Cardiac fibroblast (primary cell): ENCODE data around the gene LSM14B.

Experiments used
- DNase-seq, 2 donors: peaks; one replicate each; pipeline versions ENCODE4 v3.0.0 to v3.0.0-alpha.2; 2010; ENCODE audit warnings: low read depth in 2 of 2
- H3K4me3 ChIP-seq, 2 donors: replicated peaks in 1 of 2; 1 replicate in 1 of 2; 2 replicates in 1 of 2; pipeline ENCODE4 v1.5.1; 2011; ENCODE audit warnings: low read depth in 2 of 2, low read length in 2 of 2, mild to moderate bottlenecking in 2 of 2, moderate library complexity in 1 of 2
- CTCF ChIP-seq: IDR thresholded peaks from one replicate; pipeline ENCODE4 v1.5.1; 2011; ENCODE audit warnings: low read depth, mild to moderate bottlenecking, low read length, inconsistent platforms

LSM14B gene

GRCh38 chr20:62158541-62158940 is 36.3 kb downstream of the LSM14B start:
- no peak for TF ChIP-seq CTCF
- DNase-seq, result no peak
- no peak overlapping the region for H3K4me3 ChIP-seq

GRCh38 chr20:62159052-62159451 is 36.8 kb downstream of the LSM14B start:
- no peak for DNase-seq
- TF ChIP-seq CTCF, result no peak
- H3K4me3 ChIP-seq, result no peak overlapping the region

- no peak for TF ChIP-seq CTCF
- H3K4me3 ChIP-seq, result no peak overlapping the region
- DNase-seq, result peak in 1 of 2 donors; percentile 18
Observed at GRCh38 chr20:62159839-62160238, 37.6 kb downstream of the LSM14B start.

GRCh38 chr20:62160253-62160652 is 38.0 kb downstream of the LSM14B start:
- H3K4me3 ChIP-seq, result no peak overlapping the region
- no peak for DNase-seq
- TF ChIP-seq CTCF, result no peak

- no peak for DNase-seq
- no peak overlapping the region for H3K4me3 ChIP-seq
- no peak for TF ChIP-seq CTCF
Observed at GRCh38 chr20:62160876-62161275, 38.6 kb downstream of the LSM14B start.

- DNase-seq, result peak; percentile 76 to 79
- TF ChIP-seq CTCF, result no peak
- no peak overlapping the region for H3K4me3 ChIP-seq
Observed at GRCh38 chr20:62161347-62161746, 39.1 kb downstream of the LSM14B start.

GRCh38 chr20:62162765-62163484 is 40.6 kb downstream of the LSM14B start:
- TF ChIP-seq CTCF, result no peak
- DNase-seq, result no peak
- no peak overlapping the region for H3K4me3 ChIP-seq
